Lung (tissue), 5 donors: Measurements from ENCODE around the gene TRIM7. TPM values are rescaled to one million over a fixed set of nuclear protein-coding genes. Genes with fewer than 3 reads are reported as not detected.

Experiments used
- polyA plus RNA-seq, 2 donors: library from polyadenylated mRNA; stranded (reverse); fragments of 200-250 nt; gene quantifications; one replicate each; pipeline ENCODE4 v1.2.1, GENCODE V29; 2013
- small RNA-seq: library from RNA; depleted of rRNA; stranded (forward); fragments of <200 nt; gene quantifications from one replicate; pipeline ENCODE3, GENCODE V24; 2014; ENCODE audit warnings: low replicate concordance
- total RNA-seq, 2 donors: library from RNA; depleted of rRNA in 1 of 2; stranded (reverse); fragments of >200 nt in 1 of 2; gene quantifications; one replicate each; pipeline ENCODE4 v1.2.1, GENCODE V29; 2014 to 2021
- donor health status: Bipolar disorder and iron deficiency.
- donor health status: healthy.
- donor health status: DM: yes; HTN: yes; CAD: no.

Gene TRIM7
- total and polyA plus RNA-seq, 4 donors, result 0.46 to 3.8 (median 2.4) TPM

Small RNAs within 50 kb of the gene (small RNA-seq; reads per million reads assigned to genes)
- not detected for gene MIR4638
- not detected for gene SNORD95
- not detected for gene SNORD96A

Other genes with a start within 250 kb of the TRIM7 start
- gene BTNL3, start 216.3 kb downstream of the TRIM7 start, total RNA-seq, result under 1 TPM in 1 of 2 donors, not detected in 1; 0.71 TPM
- gene BTNL3, start 216.3 kb downstream of the TRIM7 start, polyA plus RNA-seq, result 1 to 10 TPM in 1 of 2 donors, under 1 TPM in 1; 0.47 to 1.8 TPM
- gene BTNL9, start 164.9 kb downstream of the TRIM7 start, total RNA-seq, result 10 to 100 TPM; 23.5 to 73.1 TPM
- gene BTNL9, start 164.9 kb downstream of the TRIM7 start, polyA plus RNA-seq, result 10 to 100 TPM; 54.5 to 70.1 TPM
- not detected for gene OR2V1, start 74.0 kb downstream of the TRIM7 start, total RNA-seq
- gene OR2V1, start 74.0 kb downstream of the TRIM7 start, polyA plus RNA-seq, result not detected
- gene OR2V2, start 57.6 kb downstream of the TRIM7 start, total RNA-seq, result not detected
- not detected for gene OR2V2, start 57.6 kb downstream of the TRIM7 start, polyA plus RNA-seq
- gene TRIM41, start 18.1 kb upstream of the TRIM7 start, total RNA-seq, result 10 to 100 TPM; 13.1 to 38.6 TPM
- 10 to 100 TPM; 20.3 to 24.1 TPM for gene TRIM41, start 18.1 kb upstream of the TRIM7 start, polyA plus RNA-seq
- gene RACK1, start 38.7 kb upstream of the TRIM7 start, total RNA-seq, result 1,000 to 10,000 TPM; 1,254 to 2,994 TPM
- gene RACK1, start 38.7 kb upstream of the TRIM7 start, polyA plus RNA-seq, result 1,000 to 10,000 TPM; 1,850 to 2,028 TPM
- gene TRIM52, start 55.9 kb upstream of the TRIM7 start, total RNA-seq, result 10 to 100 TPM; 16.1 to 19.3 TPM
- gene TRIM52, start 55.9 kb upstream of the TRIM7 start, polyA plus RNA-seq, result 10 to 100 TPM in 1 of 2 donors, 1 to 10 TPM in 1; 6.5 to 11.6 TPM
- not detected for gene OR4F3, start 162.1 kb upstream of the TRIM7 start, total RNA-seq
- gene OR4F3, start 162.1 kb upstream of the TRIM7 start, polyA plus RNA-seq, result not detected